GM19328 (cell line): ENCODE data around the gene KLF6.

ENCODE experiments used
- ATAC-seq: cut with Tn5 transposase; IDR thresholded peaks from one replicate; pipeline ENCODE4 v1.9.1; 2021; ENCODE audit warnings: mild to moderate bottlenecking, moderate library complexity; ENCODE audit not compliant: unreplicated experiment

Gene KLF6

GRCh38 chr10:3757638-3758490 is 27.1 kb downstream of the KLF6 start:
- ATAC-seq = peak; percentile 61

GRCh38 chr10:3757250-3757637 is 27.8 kb downstream of the KLF6 start:
- no peak for ATAC-seq

GRCh38 chr10:3756360-3756740 is 28.7 kb downstream of the KLF6 start:
- no peak for ATAC-seq

GRCh38 chr10:3755440-3756359 is 29.3 kb downstream of the KLF6 start:
- ATAC-seq = no peak

GRCh38 chr10:3754727-3755439 is 30.1 kb downstream of the KLF6 start:
- no peak for ATAC-seq

DNA sequence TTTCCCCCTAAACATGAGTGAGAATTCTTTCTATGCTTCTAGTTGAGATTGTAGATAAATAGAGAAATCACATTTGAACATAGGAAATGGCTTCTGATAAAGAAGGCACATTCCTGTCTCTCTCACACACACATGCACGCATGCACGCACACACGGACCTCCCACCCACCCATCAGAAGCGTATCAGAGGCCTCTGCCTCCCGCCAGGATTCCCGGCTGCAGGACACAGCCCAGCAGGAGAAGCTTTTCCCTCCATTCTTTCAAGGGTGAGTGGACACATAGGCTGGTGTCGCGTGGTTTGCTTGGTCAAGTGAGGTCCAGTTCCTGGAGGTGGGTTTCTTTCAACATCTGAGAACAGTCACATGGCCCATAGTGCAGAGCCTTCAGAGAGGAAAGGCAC is 34.2 kb downstream of the KLF6 start:
- ATAC-seq = no peak

- no peak for ATAC-seq
Observed at GRCh38 chr10:3750006-3750816, 34.8 kb downstream of the KLF6 start.

- ATAC-seq = no peak
Observed at GRCh38 chr10:3749600-3749999, 35.4 kb downstream of the KLF6 start.

DNA sequence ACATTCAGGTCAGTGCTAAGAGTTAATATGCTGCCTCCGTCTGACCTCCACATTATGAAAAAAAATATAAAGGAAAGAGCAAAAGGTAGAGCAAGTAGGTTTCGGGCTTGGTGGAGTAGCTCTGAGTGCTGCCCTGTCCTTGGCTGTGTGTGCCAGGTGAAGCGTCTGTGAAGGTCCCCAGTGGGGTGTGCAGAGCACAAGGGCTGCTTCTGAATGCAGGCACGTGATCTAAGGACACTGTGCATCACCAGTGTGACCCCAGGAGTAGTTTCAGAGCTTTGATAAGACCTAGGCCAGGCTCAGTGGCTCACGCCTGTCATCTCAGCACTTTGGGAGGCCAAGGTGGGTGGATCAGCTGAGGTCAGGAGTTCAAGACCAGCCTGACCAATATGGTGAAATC is 36.0 kb downstream of the KLF6 start:
- no peak for ATAC-seq

- ATAC-seq = no peak
Observed at GRCh38 chr10:3748484-3748883, 36.5 kb downstream of the KLF6 start.

DNA sequence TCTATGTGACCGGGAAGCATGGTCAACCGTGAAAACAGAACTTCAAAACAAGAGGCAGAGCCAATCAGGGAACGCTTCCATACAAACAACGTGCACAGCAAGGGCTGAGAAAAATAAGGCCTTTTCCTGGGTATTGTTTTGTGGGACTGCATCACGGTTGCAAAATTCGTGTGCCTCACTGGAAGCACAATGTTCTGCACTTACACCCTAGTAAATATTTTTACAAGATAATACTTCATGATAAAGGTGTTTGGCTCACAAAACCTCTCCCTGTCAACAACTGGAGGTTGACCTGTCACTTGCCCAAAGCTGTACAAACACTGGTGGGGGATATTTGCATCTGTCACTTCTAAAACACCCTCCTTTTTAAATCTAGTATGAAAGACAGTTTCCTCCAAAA is 37.0 kb downstream of the KLF6 start:
- no peak for ATAC-seq

DNA sequence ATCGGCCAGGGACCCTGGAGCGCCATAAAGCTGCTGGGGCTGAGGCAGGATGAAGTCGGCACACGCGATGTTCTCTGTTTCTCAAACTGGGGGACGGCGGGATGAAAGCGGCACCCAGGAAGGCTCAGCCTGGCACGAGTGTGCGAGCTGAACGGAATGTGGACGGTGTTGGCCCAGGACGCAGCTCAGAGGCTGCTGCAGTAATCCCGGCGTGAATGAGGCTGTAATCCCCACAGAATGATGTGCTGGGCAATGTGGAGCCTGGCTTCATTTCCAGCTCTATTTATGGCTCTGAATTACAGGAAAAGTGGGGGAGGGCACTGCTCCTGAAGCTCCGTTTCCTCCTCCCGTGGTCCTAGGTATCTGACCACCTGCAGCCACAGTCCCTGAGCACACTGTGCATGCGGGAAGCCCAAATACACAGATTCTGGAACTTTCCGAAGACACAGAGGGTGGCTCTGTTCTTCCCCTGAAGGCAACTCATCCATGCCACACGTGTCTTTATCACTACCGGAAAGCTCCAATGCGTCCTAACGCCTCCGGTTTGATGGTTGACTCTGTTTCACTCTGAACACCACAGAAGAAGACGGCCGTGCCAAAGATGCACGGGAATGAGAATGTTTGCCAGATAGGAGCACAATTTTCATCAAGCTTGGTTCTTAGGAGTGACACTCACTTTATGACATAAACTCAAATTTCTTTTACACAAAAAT is 37.6 kb downstream of the KLF6 start:
- no peak for ATAC-seq

DNA sequence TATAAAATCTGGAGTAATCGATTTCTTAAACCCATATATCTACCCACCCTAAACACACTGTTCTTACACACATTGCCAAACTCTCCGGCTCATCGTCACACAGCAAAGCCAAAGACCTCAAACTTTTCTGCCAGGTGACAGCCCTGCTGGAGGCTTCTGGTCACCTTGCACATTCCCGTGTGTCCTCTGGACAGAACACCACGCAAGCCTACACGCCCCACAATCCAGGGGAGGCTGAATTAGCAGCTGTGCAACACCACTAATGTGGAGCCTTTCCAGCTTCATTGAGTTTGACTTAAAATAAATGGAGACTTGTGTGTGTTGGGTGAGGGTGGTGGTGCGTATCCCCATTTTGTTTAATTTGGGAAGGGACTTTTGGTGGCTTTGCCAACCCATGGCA is 38.4 kb downstream of the KLF6 start:
- ATAC-seq = no peak

DNA sequence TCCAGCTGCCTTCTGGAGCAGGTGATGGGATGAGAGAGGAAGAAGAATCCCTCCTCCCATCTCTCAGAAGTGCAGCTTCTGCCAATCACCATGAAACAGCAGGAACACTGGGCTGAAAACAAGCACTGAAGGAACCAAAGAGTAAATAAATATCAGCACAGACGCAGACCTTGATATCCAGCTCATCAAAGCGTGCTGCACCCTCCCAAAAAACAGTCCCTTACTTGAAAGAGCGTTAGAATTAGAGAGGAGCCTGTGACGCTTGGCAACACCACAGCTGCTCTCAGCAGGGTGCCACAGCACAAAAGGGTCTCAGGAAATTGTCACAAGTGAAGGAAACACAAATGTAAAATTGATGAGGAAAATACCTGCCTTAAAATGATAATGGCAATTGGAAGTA is 39.5 kb downstream of the KLF6 start:
- no peak for ATAC-seq

DNA sequence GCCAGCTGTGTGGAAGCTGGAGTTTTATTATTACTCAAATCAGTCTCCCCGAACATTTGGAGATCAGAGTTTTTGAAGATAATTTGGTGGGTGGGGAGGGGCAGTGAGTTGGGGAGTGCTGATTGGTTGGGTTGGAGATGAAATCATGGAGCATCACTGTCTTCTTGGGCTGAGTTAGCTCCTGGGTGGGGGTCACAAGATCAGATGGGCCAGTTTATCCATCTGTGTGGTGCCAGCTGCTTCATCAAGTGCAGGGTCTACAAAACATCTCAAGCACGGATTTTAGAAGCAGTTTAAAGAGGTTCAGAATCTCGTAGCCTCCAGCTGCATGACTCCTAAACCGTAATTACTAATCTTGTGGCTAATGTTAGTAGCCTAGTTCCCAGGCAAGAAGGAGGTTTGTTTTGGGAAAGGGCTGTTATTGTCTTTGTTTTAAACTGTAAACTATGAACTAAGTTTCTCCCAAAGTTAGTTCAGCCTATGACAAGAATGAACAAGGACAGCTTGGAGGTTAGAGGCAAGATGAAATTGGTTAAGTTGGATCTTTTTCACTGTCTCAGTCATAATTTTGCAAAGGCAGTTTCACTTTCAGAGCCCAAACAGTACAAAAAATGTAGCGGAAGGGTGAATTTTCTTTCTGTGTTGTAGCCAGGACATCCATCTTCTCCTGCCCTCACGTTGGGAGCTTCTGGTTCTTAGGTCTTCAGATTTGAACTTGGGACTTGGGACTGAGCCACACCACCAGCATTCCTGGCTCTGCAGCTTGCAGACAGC is 43.1 kb downstream of the KLF6 start:
- ATAC-seq = no peak

DNA sequence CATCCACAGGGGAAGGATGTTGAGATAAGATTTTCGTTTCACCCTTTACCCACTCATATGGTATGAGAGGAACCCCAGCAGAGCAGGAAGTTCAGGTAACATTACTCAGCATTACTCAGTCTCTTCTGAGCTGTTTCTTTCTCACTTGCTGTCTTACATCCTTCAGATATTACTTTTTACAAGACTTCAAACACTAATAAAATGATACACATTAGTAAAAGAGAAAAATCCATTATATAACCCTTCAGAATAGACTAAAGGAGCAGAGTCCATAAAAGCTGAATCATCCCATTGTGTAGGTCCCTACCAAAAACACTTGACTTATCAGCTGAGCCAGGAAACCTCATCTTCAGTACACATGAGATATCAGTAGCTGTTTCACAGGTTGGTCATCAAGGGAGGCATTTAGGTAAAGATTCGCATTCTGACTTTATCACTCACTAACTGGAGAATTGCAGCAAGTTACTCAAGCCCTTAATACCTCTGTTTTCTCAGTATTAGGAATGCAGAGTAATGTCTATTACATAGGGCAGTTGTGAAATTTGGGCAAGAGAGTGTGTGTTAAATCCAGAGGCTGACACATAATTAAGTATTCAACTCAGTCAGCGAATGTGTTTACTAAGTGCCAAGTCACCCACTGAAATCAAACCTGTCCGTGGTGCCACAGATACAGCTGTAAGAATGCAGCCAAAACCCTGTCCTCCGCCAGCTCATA is 44.7 kb downstream of the KLF6 start:
- ATAC-seq = peak; percentile 44

DNA sequence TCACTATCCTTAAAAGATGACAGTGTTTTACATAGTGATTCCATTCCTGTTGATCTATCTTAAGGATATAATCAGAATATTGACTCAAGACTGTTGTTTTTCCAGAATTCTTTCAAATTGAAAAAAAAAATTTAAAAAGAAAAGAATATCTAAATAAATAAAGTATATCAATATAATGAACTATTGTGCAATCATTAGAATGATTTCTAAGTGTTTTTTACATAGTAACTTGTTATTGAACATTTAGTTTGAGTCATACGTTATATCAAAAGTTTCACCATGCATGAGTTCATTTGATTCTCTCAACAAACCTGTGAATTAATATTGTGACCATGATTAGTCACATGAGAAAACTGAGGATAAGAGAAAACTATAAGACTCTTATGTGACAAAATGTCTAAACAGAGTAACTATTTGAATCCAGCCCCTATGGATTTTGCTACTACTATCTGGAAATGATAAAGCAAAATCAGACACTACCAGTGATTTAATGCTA is 46.1 kb downstream of the KLF6 start:
- ATAC-seq = no peak

GRCh38 chr10:3737864-3738263 is 47.1 kb downstream of the KLF6 start:
- ATAC-seq = no peak
